ENCODE data around the gene VNN1.

DNA sequence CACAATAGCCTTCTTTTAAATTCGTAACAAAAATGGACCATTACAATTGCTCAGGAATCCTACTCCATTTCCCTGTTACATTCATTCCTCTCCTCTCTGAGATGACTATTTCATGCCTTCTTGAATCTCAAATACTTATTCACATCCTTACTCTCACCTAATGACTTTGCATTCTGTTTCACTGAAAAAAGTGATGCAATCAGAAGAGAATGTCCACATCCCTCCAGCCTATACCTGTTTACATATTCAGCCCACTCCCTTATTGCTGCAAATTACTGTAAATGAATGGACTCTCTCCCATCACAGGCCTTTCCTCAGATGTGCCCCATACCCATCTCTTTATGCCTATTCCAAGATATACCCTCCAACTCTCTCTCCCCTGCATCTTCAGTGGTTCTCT is 63.4 kb downstream of the VNN1 start:
- TF ChIP-seq CTCF (IDR thresholded peaks at IDR 0.05; ENCODE audit: low read length) (no peak), EZH2 (IDR thresholded peaks at IDR 0.05; ENCODE audit: borderline replicate concordance, low read length) (no peak)
